ENCODE measurements around the gene BMP6.

Gene BMP6

DNA sequence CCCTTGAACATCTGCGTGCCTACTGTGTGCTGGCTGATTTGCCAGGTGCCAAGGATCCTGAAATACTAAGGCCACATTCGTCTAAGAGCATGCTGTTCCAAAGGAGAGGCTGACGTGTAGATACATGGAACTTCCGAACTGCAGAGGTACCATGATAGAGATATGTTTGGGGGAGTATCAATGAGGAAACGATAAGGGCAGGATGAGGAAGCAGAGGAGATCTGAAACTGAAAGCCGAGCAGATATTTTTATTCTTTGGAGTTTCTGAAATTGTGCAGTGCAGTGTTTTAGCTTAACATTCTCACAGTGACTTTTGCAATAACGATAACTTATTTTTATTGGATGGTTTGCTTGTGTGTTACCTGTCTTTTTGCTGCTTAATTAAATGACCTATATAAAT lies 24.3 kb downstream of the BMP6 start:
- Histone ChIP-seq H3K23ac (ENCODE audit: low read length in 2 of 2) (no peak overlapping the region), H3K36me3 (ENCODE audit: control insufficient read depth in 1 of 2, insufficient read depth in 2 of 2, low read depth in 1 of 2, low read length in 2 of 2) (no peaks in the 10 kb centered on the region), H4K8ac (ENCODE audit: low read length) (no peak overlapping the region), H2BK12ac (ENCODE audit: low read length in 2 of 2) (no peak overlapping the region), H3K4me3 (ENCODE audit: insufficient read depth in 1 of 2, low read depth in 1 of 2, low read length in 2 of 2) (no peak overlapping the region), H3K4me2 (ENCODE audit: low read length, poor library complexity, severe bottlenecking) (no peak overlapping the region), H4K91ac (ENCODE audit: low read length) (no peak overlapping the region), H3K4ac (ENCODE audit: low read depth in 1 of 2, low read length in 2 of 2) (no peak overlapping the region), H3K27ac (ENCODE audit: low read length, poor library complexity, severe bottlenecking) (no peak overlapping the region), H2AFZ (ENCODE audit: low read depth, low read length) (no peak overlapping the region), H2BK15ac (ENCODE audit: low read depth, poor library complexity, severe bottlenecking) (no peak overlapping the region), H2BK5ac (ENCODE audit: low read depth, low read length, poor library complexity, severe bottlenecking) (no peak overlapping the region), H3K4me1 (ENCODE audit: control insufficient read depth, insufficient read depth, low read depth, low read length) (no peaks in the 10 kb centered on the region), H3K18ac (ENCODE audit: low read depth in 1 of 2, low read length in 2 of 2) (no peak overlapping the region), H3K14ac (ENCODE audit: low read length in 2 of 2) (no peak overlapping the region), H3K9me3 (ENCODE audit: control insufficient read depth, low read length) (no peaks in the 10 kb centered on the region), H3K27me3 (ENCODE audit: control insufficient read depth in 1 of 2, insufficient read depth in 1 of 2, low read length in 2 of 2) (peaks cover 0 to 43% of the 10 kb centered on the region in 2 experiments), H2AK5ac (ENCODE audit: low read length, severe bottlenecking) (no peak overlapping the region), H3K9ac (ENCODE audit: low read length) (no peak overlapping the region), H3K79me1 (replicated peaks; ENCODE audit: low read length, poor library complexity, severe bottlenecking) (no peaks in the 10 kb centered on the region), H2BK120ac (ENCODE audit: low read depth, low read length) (no peak overlapping the region)
- no peak for DNase-seq
- WGBS = 90% methylated on average over 6 of the region's 7 CpGs

DNA sequence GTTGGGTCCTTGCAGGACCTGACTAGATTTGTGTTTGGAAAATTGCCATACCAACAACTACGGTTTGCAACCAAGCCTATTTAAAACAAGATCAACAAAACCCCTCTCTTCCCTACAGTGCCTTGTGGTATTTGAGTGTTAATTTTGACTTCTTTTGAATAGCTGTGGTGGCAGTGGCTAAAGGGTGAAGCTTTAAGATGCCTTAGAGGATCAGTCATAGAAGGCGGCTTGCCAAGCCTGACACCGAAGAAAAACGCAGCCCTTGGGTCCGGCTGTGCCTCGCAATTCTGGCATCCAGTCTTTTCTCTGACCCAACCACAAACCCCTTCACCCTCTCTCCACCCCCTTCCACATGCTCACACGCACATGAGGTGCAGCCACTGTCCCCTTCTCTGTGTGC lies 32.6 kb downstream of the BMP6 start:
- Histone ChIP-seq H3K4me1 (ENCODE audit: control insufficient read depth, insufficient read depth, low read depth, low read length) (peaks cover 3% of the 10 kb centered on the region), H3K4ac (ENCODE audit: low read depth in 1 of 2, low read length in 2 of 2) (no peak overlapping the region), H2BK5ac (ENCODE audit: low read depth, low read length, poor library complexity, severe bottlenecking) (no peak overlapping the region), H4K8ac (ENCODE audit: low read length) (no peak overlapping the region), H2AFZ (ENCODE audit: low read depth, low read length) (no peak overlapping the region), H4K91ac (ENCODE audit: low read length) (no peak overlapping the region), H3K36me3 (ENCODE audit: control insufficient read depth in 1 of 2, insufficient read depth in 2 of 2, low read depth in 1 of 2, low read length in 2 of 2) (no peaks in the 10 kb centered on the region), H3K9ac (ENCODE audit: low read length) (peak overlapping the region; percentile 12), H3K23ac (ENCODE audit: low read length in 2 of 2) (no peak overlapping the region), H3K27me3 (ENCODE audit: control insufficient read depth in 1 of 2, insufficient read depth in 1 of 2, low read length in 2 of 2) (peaks cover 0 to 31% of the 10 kb centered on the region in 2 experiments), H2AK5ac (ENCODE audit: low read length, severe bottlenecking) (no peak overlapping the region), H2BK120ac (ENCODE audit: low read depth, low read length) (no peak overlapping the region), H2BK12ac (ENCODE audit: low read length in 2 of 2) (no peak overlapping the region), H3K18ac (ENCODE audit: low read depth in 1 of 2, low read length in 2 of 2) (no peak overlapping the region), H3K79me1 (replicated peaks; ENCODE audit: low read length, poor library complexity, severe bottlenecking) (no peaks in the 10 kb centered on the region), H2BK15ac (ENCODE audit: low read depth, poor library complexity, severe bottlenecking) (no peak overlapping the region), H3K4me3 (ENCODE audit: insufficient read depth in 1 of 2, low read depth in 1 of 2, low read length in 2 of 2) (peak overlapping the region in 1 of 2 experiments; percentile 2), H3K27ac (ENCODE audit: low read length, poor library complexity, severe bottlenecking) (no peak overlapping the region), H3K9me3 (ENCODE audit: control insufficient read depth, low read length) (peaks cover 5% of the 10 kb centered on the region), H3K14ac (ENCODE audit: low read length in 2 of 2) (no peak overlapping the region), H3K4me2 (ENCODE audit: low read length, poor library complexity, severe bottlenecking) (no peak overlapping the region)
- 9% methylated on average over 7 of the region's 7 CpGs for WGBS
- peak; percentile 84 for DNase-seq

DNA sequence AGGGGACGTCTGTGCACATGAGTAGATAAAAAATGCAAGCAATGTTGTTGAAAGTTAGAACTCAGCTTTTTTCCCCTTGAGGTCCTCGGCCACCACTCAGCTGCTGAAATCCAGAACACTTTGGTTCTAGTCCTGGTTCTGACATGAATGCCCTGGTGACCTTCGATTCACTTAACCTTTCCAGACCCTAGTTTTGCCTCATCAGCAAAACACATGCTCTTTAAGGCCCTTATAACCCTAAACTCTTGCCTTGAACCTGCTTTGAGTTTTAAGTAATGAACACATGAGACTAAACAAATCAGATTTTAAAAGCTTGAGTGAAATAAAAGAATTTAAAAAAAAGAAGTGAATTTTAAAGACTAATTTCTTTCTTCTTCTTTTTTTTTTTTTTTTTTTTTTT lies 33.4 kb downstream of the BMP6 start:
- WGBS = 80% methylated on average over 3 of the region's 3 CpGs
- H2BK120ac ChIP-seq (ENCODE audit: low read depth, low read length) = no peak overlapping the region
- no peak overlapping the region for H2BK5ac ChIP-seq (ENCODE audit: low read depth, low read length, poor library complexity, severe bottlenecking)
- H3K14ac ChIP-seq (ENCODE audit: low read length in 2 of 2) = no peak overlapping the region
- no peaks in the 10 kb centered on the region for H3K36me3 ChIP-seq (ENCODE audit: control insufficient read depth in 1 of 2, insufficient read depth in 2 of 2, low read depth in 1 of 2, low read length in 2 of 2)
- H3K4me3 ChIP-seq (ENCODE audit: insufficient read depth in 1 of 2, low read depth in 1 of 2, low read length in 2 of 2) = no peak overlapping the region
- H4K91ac ChIP-seq (ENCODE audit: low read length) = no peak overlapping the region
- no peak overlapping the region for H3K18ac ChIP-seq (ENCODE audit: low read depth in 1 of 2, low read length in 2 of 2)
- H3K4me1 ChIP-seq (ENCODE audit: control insufficient read depth, insufficient read depth, low read depth, low read length) = peaks cover 3% of the 10 kb centered on the region
- H3K23ac ChIP-seq (ENCODE audit: low read length in 2 of 2) = no peak overlapping the region
- H2BK12ac ChIP-seq (ENCODE audit: low read length in 2 of 2) = no peak overlapping the region
- H3K27me3 ChIP-seq (ENCODE audit: control insufficient read depth in 1 of 2, insufficient read depth in 1 of 2, low read length in 2 of 2) = peaks cover 0 to 30% of the 10 kb centered on the region in 2 experiments
- no peak overlapping the region for H2AK5ac ChIP-seq (ENCODE audit: low read length, severe bottlenecking)
- H3K79me1 ChIP-seq (replicated peaks; ENCODE audit: low read length, poor library complexity, severe bottlenecking) = no peaks in the 10 kb centered on the region
- no peak overlapping the region for H3K9ac ChIP-seq (ENCODE audit: low read length)
- no peak overlapping the region for H3K4ac ChIP-seq (ENCODE audit: low read depth in 1 of 2, low read length in 2 of 2)
- H3K27ac ChIP-seq (ENCODE audit: low read length, poor library complexity, severe bottlenecking) = no peak overlapping the region
- no peak overlapping the region for H4K8ac ChIP-seq (ENCODE audit: low read length)
- no peak for DNase-seq
- H3K9me3 ChIP-seq (ENCODE audit: control insufficient read depth, low read length) = peaks cover 5% of the 10 kb centered on the region
- H3K4me2 ChIP-seq (ENCODE audit: low read length, poor library complexity, severe bottlenecking) = no peak overlapping the region
- H2AFZ ChIP-seq (ENCODE audit: low read depth, low read length) = no peak overlapping the region
- no peak overlapping the region for H2BK15ac ChIP-seq (ENCODE audit: low read depth, poor library complexity, severe bottlenecking)

DNA sequence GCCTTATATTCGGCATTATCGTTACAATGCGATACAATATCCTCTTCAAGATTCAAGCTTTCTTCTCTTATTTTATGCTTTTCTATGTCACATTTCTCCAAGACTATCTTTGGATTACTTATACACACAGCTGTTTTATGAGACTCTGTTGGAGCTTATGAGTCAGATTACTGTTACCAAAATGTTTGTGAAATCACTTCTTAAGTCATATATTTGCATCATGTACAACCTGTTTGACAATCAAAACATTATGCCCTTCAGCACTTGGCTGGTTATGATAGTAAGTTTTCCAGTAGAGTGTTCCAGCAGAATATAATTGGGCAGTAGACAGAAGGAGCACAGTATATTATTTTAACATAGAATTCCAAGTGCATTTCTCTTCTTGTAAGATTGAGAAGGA lies 35.2 kb downstream of the BMP6 start:
- no peak overlapping the region for H3K4ac ChIP-seq (ENCODE audit: low read depth in 1 of 2, low read length in 2 of 2)
- H3K23ac ChIP-seq (ENCODE audit: low read length in 2 of 2) = no peak overlapping the region
- H2AFZ ChIP-seq (ENCODE audit: low read depth, low read length) = no peak overlapping the region
- H4K91ac ChIP-seq (ENCODE audit: low read length) = no peak overlapping the region
- no peak overlapping the region for H2BK15ac ChIP-seq (ENCODE audit: low read depth, poor library complexity, severe bottlenecking)
- peaks cover 4% of the 10 kb centered on the region for H3K9me3 ChIP-seq (ENCODE audit: control insufficient read depth, low read length)
- H3K27ac ChIP-seq (ENCODE audit: low read length, poor library complexity, severe bottlenecking) = no peak overlapping the region
- 88% methylated on average over 3 of the region's 3 CpGs for WGBS
- no peaks in the 10 kb centered on the region for H3K36me3 ChIP-seq (ENCODE audit: control insufficient read depth in 1 of 2, insufficient read depth in 2 of 2, low read depth in 1 of 2, low read length in 2 of 2)
- H2AK5ac ChIP-seq (ENCODE audit: low read length, severe bottlenecking) = no peak overlapping the region
- H3K79me1 ChIP-seq (replicated peaks; ENCODE audit: low read length, poor library complexity, severe bottlenecking) = no peaks in the 10 kb centered on the region
- no peak overlapping the region for H3K18ac ChIP-seq (ENCODE audit: low read depth in 1 of 2, low read length in 2 of 2)
- H3K4me1 ChIP-seq (ENCODE audit: control insufficient read depth, insufficient read depth, low read depth, low read length) = peaks cover 3% of the 10 kb centered on the region
- no peak overlapping the region for H4K8ac ChIP-seq (ENCODE audit: low read length)
- H3K4me2 ChIP-seq (ENCODE audit: low read length, poor library complexity, severe bottlenecking) = no peak overlapping the region
- H2BK120ac ChIP-seq (ENCODE audit: low read depth, low read length) = no peak overlapping the region
- peak; percentile 37 for DNase-seq
- H3K14ac ChIP-seq (ENCODE audit: low read length in 2 of 2) = no peak overlapping the region
- peaks cover 0 to 29% of the 10 kb centered on the region in 2 experiments for H3K27me3 ChIP-seq (ENCODE audit: control insufficient read depth in 1 of 2, insufficient read depth in 1 of 2, low read length in 2 of 2)
- no peak overlapping the region for H2BK5ac ChIP-seq (ENCODE audit: low read depth, low read length, poor library complexity, severe bottlenecking)
- no peak overlapping the region for H3K9ac ChIP-seq (ENCODE audit: low read length)
- H2BK12ac ChIP-seq (ENCODE audit: low read length in 2 of 2) = no peak overlapping the region
- H3K4me3 ChIP-seq (ENCODE audit: insufficient read depth in 1 of 2, low read depth in 1 of 2, low read length in 2 of 2) = no peak overlapping the region
